ENCODE data around the gene ZNF560.
"Not testable (repeated sequence)": the region's sequence is repeated elsewhere in the genome, so short reads cannot be mapped to it uniquely, and the experiment has no call there.

The ZNF560 gene

GRCh38 chr19:9498183-9498902, at the start of gene ZNF560:
TSS of gene ZNF560 (minus strand) at chr19:9498616. CDS start at chr19:9475313, 23,303 bp downstream.
- no peak for DNase-seq

GRCh38 chr19:9547870-9548269, 49.5 kb upstream of the ZNF560 start:
- DNase-seq, result no peak

- DNase-seq, result not testable (repeated sequence)
These were observed 42.9 kb upstream of the ZNF560 start for GRCh38 chr19:9541281-9541680.

DNA sequence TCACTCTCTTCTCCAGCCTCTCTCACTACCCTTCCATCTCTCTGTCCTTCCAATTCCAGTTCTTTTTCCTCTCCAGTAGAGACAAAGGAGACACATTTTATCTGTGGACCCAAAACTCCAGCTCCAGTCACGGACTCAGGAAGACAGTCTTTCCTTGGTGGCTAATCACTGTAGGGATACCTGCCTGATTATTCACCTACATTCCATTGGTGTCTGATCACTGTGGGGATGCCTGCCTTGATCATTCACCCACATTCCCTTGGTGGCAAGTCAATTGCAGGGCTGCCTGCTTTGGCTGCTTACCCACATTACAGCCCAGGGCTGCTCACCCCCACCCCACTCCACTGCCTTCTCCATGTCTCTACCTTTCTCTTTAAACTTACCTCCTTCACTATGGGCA, 41.5 kb upstream of the ZNF560 start:
- DNase-seq, result not testable (repeated sequence)

GRCh38 chr19:9539201-9539600, 40.8 kb upstream of the ZNF560 start:
- DNase-seq, result not testable (repeated sequence)

- DNase-seq, result peak; percentile 84
These were observed 40.0 kb upstream of the ZNF560 start, which contains the start of gene ZNF426 for GRCh38 chr19:9538183-9539058. TSS of gene ZNF426 (minus strand) at chr19:9538645. CDS start at chr19:9536232, 2,413 bp downstream.

- no peak for DNase-seq
These were observed 37.5 kb upstream of the ZNF560 start for GRCh38 chr19:9535934-9536333.

- DNase-seq, result no peak
These were observed 33.5 kb upstream of the ZNF560 start for GRCh38 chr19:9531933-9532332.

- no peak for DNase-seq
These were observed 30.4 kb upstream of the ZNF560 start for GRCh38 chr19:9528757-9529336.

GRCh38 chr19:9523885-9524474, 25.6 kb upstream of the ZNF560 start:
- DNase-seq, result no peak

DNA sequence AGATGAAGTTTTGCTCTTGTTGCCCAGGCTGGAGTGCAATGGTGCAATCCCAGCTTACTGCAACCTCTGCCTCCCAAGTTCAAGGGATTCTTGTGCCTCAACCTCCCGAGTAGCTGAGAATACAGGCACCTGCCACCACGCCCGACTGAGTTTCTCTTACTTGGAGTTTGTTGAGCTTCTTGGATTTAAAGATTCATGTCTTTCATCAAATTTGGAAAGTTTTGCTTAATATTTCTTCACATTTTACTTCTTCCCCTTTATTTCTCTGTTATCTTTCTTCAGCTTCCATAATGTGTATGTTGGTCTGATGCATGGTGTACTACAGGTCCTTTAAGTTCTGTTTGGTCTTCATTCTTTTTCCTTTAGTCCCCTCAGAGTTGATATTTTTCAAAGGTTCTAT, 8.9 kb upstream of the ZNF560 start:
- DNase-seq, result no peak

DNA sequence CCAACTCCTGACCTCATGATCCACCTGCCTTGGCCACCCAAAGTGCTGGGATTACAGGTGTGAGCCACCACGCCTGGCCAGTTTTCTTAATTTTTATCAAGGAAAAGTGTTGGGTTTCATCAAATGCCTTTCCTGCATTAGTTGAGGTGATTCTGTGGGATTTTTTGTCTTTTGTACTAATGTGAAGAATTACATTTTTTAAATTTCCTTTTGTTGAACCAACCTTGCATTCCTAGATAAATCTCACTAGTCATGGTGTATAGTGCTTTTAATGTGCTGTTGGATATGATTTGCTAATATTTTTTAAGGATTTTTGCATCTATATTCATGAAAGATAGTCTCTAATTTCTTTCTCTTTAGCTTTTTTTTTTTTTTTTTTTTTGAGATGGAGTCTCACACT, 2.4 kb upstream of the ZNF560 start:
- DNase-seq, result no peak

DNA sequence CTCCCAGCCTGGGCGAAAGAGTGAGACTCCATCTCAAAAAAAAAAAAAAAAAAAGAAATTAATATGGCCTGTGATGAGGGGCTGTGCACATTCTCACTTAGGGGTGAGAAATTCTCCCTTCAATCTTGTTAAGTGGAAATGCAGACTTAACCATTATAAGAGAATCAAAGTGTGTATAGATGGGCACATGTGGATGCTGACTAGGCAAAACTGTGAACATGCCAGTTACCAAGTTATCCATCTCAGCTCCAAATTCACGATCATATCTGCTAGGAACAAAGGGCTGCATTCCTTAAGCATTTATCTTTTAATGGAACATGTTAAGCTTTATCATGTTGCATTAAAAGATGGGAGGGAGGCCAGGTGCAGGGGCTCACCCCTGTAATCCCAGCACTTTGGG, 4.3 kb downstream of the ZNF560 start:
- no peak for DNase-seq

DNA sequence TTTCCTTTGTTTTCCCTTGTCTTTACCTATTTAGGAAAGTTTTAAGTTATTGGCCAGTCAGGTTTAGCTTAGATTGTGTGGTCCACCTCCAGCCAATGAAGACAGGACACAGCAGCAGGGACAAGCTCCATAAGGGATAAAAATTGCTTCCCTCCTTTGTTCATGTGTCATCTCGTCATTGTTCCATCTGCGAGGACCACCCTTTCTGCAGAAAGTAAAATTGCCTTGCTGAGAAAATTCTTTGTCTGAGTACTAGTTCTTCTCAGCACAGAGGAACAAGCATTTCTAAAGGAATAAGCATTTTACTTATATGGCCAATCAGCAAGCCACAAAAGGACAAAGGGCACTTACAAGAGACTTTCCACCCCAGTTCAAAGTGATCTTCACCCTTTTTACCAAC, 11.4 kb downstream of the ZNF560 start:
- no peak for DNase-seq

GRCh38 chr19:9485140-9485539, 13.3 kb downstream of the ZNF560 start:
- DNase-seq, result no peak

- DNase-seq, result no peak
These were observed 23.4 kb downstream of the ZNF560 start for GRCh38 chr19:9474975-9475374.

DNA sequence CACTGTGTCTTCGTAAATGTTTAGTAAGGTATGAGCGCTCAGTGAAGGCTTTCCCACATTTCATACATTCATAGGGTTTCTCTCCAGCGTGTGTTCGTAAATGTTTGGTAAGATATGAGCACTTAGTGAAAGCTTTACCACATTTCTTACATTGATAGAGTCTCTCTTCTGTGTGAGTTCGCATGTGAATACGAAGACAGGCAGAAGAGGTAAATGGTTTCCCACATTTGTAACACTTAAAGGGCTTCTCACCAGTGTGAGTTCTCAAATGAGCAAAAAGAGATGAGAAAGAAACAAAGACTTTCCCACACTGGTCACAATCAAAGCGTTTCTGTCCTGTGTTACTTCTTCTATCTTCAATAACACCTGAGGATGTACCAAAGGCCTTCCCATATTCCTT, 31.3 kb downstream of the ZNF560 start:
- DNase-seq, result no peak

- DNase-seq, result no peak
These were observed 36.5 kb downstream of the ZNF560 start for GRCh38 chr19:9461938-9462337.

GRCh38 chr19:9456018-9456689, 42.3 kb downstream of the ZNF560 start:
- no peak for DNase-seq

- no peak for DNase-seq
These were observed 44.5 kb downstream of the ZNF560 start for GRCh38 chr19:9453953-9454352.

DNA sequence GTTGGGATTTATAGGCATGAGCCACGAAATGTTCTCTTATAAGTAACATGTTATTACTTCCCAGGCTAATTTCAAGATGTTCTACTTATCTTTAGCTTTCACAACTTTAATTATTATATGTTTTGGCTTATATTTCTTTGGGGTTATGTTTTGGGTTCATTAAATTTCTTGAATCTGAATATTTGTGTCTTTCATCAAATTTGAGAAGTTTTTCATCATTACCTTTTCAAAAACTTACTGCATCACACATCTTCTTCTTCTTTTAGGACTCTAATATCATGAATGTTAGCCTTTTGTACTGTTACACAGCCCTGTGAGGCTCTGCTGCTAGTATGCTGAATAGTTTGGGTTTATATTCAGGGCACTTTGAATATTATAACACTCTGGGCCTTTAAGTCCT, 53.4 kb downstream of the ZNF560 start:
- DNase-seq, result no peak

GRCh38 chr19:9436358-9436757, 62.1 kb downstream of the ZNF560 start:
- DNase-seq, result no peak

Measured in kidney glomerular epithelial cell (primary cell).